B cell (primary cell): ENCODE results near the gene TACC3. TPM values are rescaled to one million over a fixed set of nuclear protein-coding genes. Genes with fewer than 3 reads are reported as not detected.

ENCODE experiments used
- ATAC-seq: fragments of 200-7000 bp; cut with Tn5 transposase; one replicate; pipeline ENCODE4 v1.10.0; 2021; ENCODE audit warnings: low read depth, mild to moderate bottlenecking, moderate number of reproducible peaks, moderate library complexity
- CTCF ChIA-PET: fragments of 350-600 bp; sonication (Branson Sonifier 250); formaldehyde crosslinking; loops from one replicate; lab custom pipeline; 2021; ENCODE audit warnings: antibody characterized with exemption, inconsistent platforms; lab: Charles Lee
- POLR2A ChIA-PET: fragments of 350-600 bp; sonication (Branson Sonifier 250); formaldehyde crosslinking; loops from one replicate; lab custom pipeline; 2021; ENCODE audit warnings: antibody characterized with exemption; lab: Charles Lee
- DNase-seq: peaks from one replicate; pipeline ENCODE4 v3.0.0; 2013
- H2AFZ ChIP-seq: 2 replicates; pipeline ENCODE4 v1.6.1; 2012; ENCODE audit warnings: mild to moderate bottlenecking, low read depth, low read length; ENCODE audit not compliant: insufficient read depth, poor library complexity, severe bottlenecking
- H3K27ac ChIP-seq, 2 donors: 1 replicate in 1 of 2; 2 replicates in 1 of 2; pipeline ENCODE4 v1.5.1; 2012 to 2013; ENCODE audit warnings: low read length in 2 of 2, mild to moderate bottlenecking in 2 of 2, moderate library complexity in 1 of 2
- H3K27me3 ChIP-seq, 4 experiments: fragments of 200-600 bp in 1 of 4; sonication (generic) in 1 of 4; replicated peaks in 1 of 4; 1 replicate in 2 of 4; 2 replicates in 2 of 4; pipeline versions ENCODE4 v1.6.1 to v1.7.0; 2013 to 2016; ENCODE audit warnings: low read length in 3 of 4, mild to moderate bottlenecking in 2 of 4, mixed read lengths in 1 of 4, moderate library complexity in 1 of 4; ENCODE audit not compliant: insufficient read depth in 4 of 4, control insufficient read depth in 3 of 4; ENCODE audit errors: control extremely low read depth in 1 of 4
- H3K36me3 ChIP-seq, 2 experiments: replicated peaks in 1 of 2; 1 replicate in 1 of 2; 2 replicates in 1 of 2; pipeline versions ENCODE4 v1.6.1 to v1.7.1; 2013; ENCODE audit warnings: low read length in 1 of 2; ENCODE audit not compliant: insufficient read depth in 2 of 2, control insufficient read depth in 1 of 2; ENCODE audit errors: control extremely low read depth in 1 of 2, extremely low read depth in 1 of 2
- H3K4me1 ChIP-seq, 2 donors: fragments of 200-600 bp in 1 of 2; sonication (generic) in 1 of 2; 1 replicate in 1 of 2; 2 replicates in 1 of 2; pipeline versions ENCODE4 v1.5.1 to v1.6.1; 2013 to 2017; ENCODE audit warnings: low read length in 2 of 2; ENCODE audit not compliant: control insufficient read depth in 2 of 2, insufficient read depth in 2 of 2
- H3K4me2 ChIP-seq: replicated peaks from 2 replicates; pipeline ENCODE3; 2012; ENCODE audit warnings: mild to moderate bottlenecking, low read depth, low read length; ENCODE audit not compliant: poor library complexity, severe bottlenecking
- H3K4me3 ChIP-seq, 5 experiments: fragments of 200-600 bp in 1 of 5; sonication (generic) in 1 of 5; 1 replicate in 3 of 5; 2 replicates in 2 of 5; pipeline versions ENCODE4 v1.5.1 to v1.7.0; 2011 to 2016; ENCODE audit warnings: low read length in 4 of 5, mild to moderate bottlenecking in 4 of 5, low read depth in 2 of 5, control low read depth in 1 of 5, moderate library complexity in 1 of 5; ENCODE audit not compliant: insufficient read depth in 1 of 5; ENCODE audit errors: control extremely low read depth in 1 of 5, extremely low read depth in 1 of 5
- H3K79me2 ChIP-seq: fragments of 200-600 bp; sonication (generic); one replicate; pipeline ENCODE4 v1.6.0; 2016; ENCODE audit warnings: low read length; ENCODE audit not compliant: control insufficient read depth, insufficient read depth
- H3K9ac ChIP-seq: fragments of 200-600 bp; sonication (generic); 2 replicates; pipeline ENCODE4 v1.6.1; 2017; ENCODE audit warnings: mild to moderate bottlenecking, low read length, moderate library complexity
- H3K9me3 ChIP-seq, 3 donors: one replicate each; pipeline versions ENCODE4 v1.6.1 to v1.7.1; 2013; ENCODE audit warnings: low read length in 2 of 3; ENCODE audit not compliant: control insufficient read depth in 2 of 3, insufficient read depth in 1 of 3; ENCODE audit errors: control extremely low read depth in 1 of 3
- H4K20me1 ChIP-seq: 2 replicates; pipeline ENCODE4 v1.6.0; 2012; ENCODE audit warnings: mild to moderate bottlenecking, low read length; ENCODE audit not compliant: insufficient read depth, control insufficient read depth, poor library complexity, severe bottlenecking
- H3K27ac Mint-ChIP-seq: one replicate; pipeline ENCODE4 v1.8.0; 2021; ENCODE audit warnings: mixed read lengths
- H3K27me3 Mint-ChIP-seq: one replicate; pipeline ENCODE4 v1.8.0; 2021; ENCODE audit warnings: mixed read lengths
- H3K4me1 Mint-ChIP-seq: one replicate; pipeline ENCODE4 v1.8.0; 2021; ENCODE audit warnings: mixed read lengths
- H3K4me3 Mint-ChIP-seq: one replicate; pipeline ENCODE4 v1.8.0; 2021; ENCODE audit warnings: mixed read lengths
- H3K9me3 Mint-ChIP-seq: one replicate; pipeline ENCODE4 v1.8.0; 2022; ENCODE audit warnings: mixed read lengths; ENCODE audit not compliant: insufficient read depth
- EZH2 ChIP-seq: IDR thresholded peaks from 2 replicates; pipeline ENCODE4 v1.6.1; 2012; ENCODE audit warnings: borderline replicate concordance, low read depth, mild to moderate bottlenecking, moderate library complexity, low read length; ENCODE audit not compliant: insufficient read depth, poor library complexity, severe bottlenecking
- WGBS: methylation state at CpG from one replicate; pipeline ENCODE4 v1.1.5; 2013; ENCODE audit warnings: missing lambda C conversion rate; ENCODE audit not compliant: insufficient coverage; 5-methylcytosine and 5-hydroxymethylcytosine counted together
- intact Hi-C: fragments of 100-400 bp; cut with micrococcal nuclease; formaldehyde crosslinking; loops from one replicate; pipeline ENCODE4 v1.10.0; 2022
- polyA plus RNA-seq: library from polyadenylated mRNA; depleted of rRNA; stranded (reverse); fragments of >200 nt; gene quantifications from 2 replicates; pipeline ENCODE4 v1.2.3, GENCODE V29; 2012
- total RNA-seq, 2 donors: library from RNA; stranded (reverse); fragments of 120-200 nt in 1 of 2; gene quantifications; 1 replicate in 1 of 2; 2 replicates in 1 of 2; pipeline versions ENCODE4 v1.2.3 to v1.2.4, GENCODE V29; 2013 to 2022
- TF ChIP-seq, protein P1 (sequence below): fragments of 200-600 bp; IDR thresholded peaks from one replicate; pipeline ENCODE4 v1.8.0; 2022; ENCODE audit warnings: antibody characterized with exemption, mild to moderate bottlenecking

Gene TACC3
- total and polyA plus RNA-seq, 2 donors (not counting 1 experiment from before 2014, with no cell fraction given): 29.5 to 47.9 TPM

- Mint-ChIP-seq H3K27ac (peak overlapping the region; percentile 86), H3K4me3 (no peak overlapping the region), H3K27me3 (no peaks in the 10 kb centered on the region), H3K9me3 (no peaks in the 10 kb centered on the region), H3K4me1 (peaks cover 66% of the 10 kb centered on the region)
- H3K4me1 ChIP-seq: peaks cover 56 to 79% of the 10 kb centered on the region in 2 donors
- H3K27me3 ChIP-seq: no peaks in the 10 kb centered on the region
- peaks cover 0 to 20% of the 10 kb centered on the region in 2 experiments for H3K36me3 ChIP-seq
- DNase-seq (peak; percentile 25), ATAC-seq (no peak)
- no peak overlapping the region for H3K27ac ChIP-seq
- intact Hi-C loops: no loop called here
- no peak overlapping the region for H2AFZ ChIP-seq
- H3K9ac ChIP-seq: no peak overlapping the region
- peaks cover 49% of the 10 kb centered on the region for H4K20me1 ChIP-seq
- ChIA-PET POLR2A (interaction anchor here (0.5 kb wide), 1 partner anchor 702 kb away, joined by 3 read pairs; no protein-coding TSS in a partner anchor), CTCF (interaction anchor here (6.1 to 14.7 kb wide), 2 partner anchors 24 kb away, joined by 75 to 503 read pairs; no protein-coding TSS in a partner anchor)
- no peak overlapping the region for H3K4me2 ChIP-seq
- H3K4me3 ChIP-seq: no peak overlapping the region
- peaks cover 60% of the 10 kb centered on the region for H3K79me2 ChIP-seq
- TF ChIP-seq, protein P1, sequence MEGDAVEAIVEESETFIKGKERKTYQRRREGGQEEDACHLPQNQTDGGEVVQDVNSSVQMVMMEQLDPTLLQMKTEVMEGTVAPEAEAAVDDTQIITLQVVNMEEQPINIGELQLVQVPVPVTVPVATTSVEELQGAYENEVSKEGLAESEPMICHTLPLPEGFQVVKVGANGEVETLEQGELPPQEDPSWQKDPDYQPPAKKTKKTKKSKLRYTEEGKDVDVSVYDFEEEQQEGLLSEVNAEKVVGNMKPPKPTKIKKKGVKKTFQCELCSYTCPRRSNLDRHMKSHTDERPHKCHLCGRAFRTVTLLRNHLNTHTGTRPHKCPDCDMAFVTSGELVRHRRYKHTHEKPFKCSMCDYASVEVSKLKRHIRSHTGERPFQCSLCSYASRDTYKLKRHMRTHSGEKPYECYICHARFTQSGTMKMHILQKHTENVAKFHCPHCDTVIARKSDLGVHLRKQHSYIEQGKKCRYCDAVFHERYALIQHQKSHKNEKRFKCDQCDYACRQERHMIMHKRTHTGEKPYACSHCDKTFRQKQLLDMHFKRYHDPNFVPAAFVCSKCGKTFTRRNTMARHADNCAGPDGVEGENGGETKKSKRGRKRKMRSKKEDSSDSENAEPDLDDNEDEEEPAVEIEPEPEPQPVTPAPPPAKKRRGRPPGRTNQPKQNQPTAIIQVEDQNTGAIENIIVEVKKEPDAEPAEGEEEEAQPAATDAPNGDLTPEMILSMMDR: no peak
- no peak for TF ChIP-seq EZH2
- 96% methylated on average over 32 of the region's 32 CpGs for WGBS
- H3K9me3 ChIP-seq: peaks cover 0 to 6% (median 0%) of the 10 kb centered on the region in 3 donors
Measured at GRCh38 chr4:1717129-1718094, 3.9 kb upstream of the TACC3 start.
